ACC112 (cell line): ENCODE measurements around the gene VSTM4.

ENCODE experiments used
- H2AFZ ChIP-seq: fragments of 200-600 bp; sonication (generic); one replicate; pipeline ENCODE4 v1.6.0; 2017; ENCODE audit warnings: antibody characterized with exemption, low read length; ENCODE audit not compliant: unreplicated experiment
- H3K27ac ChIP-seq: fragments of 200-600 bp; sonication (generic); 2 replicates; pipeline ENCODE4 v1.5.1; 2014; ENCODE audit warnings: low read depth, mild to moderate bottlenecking, antibody characterized with exemption, low read length, moderate library complexity
- H3K27me3 ChIP-seq: fragments of 200-600 bp; sonication (generic); 2 replicates; pipeline ENCODE4 v1.6.1; 2014; ENCODE audit warnings: mild to moderate bottlenecking, antibody characterized with exemption, low read length, moderate library complexity, mixed read lengths; ENCODE audit not compliant: insufficient read depth
- H3K36me3 ChIP-seq: fragments of 200-600 bp; sonication (generic); 2 replicates; pipeline ENCODE4 v1.6.1; 2016; ENCODE audit warnings: mild to moderate bottlenecking, antibody characterized with exemption, low read length, moderate library complexity, mixed read lengths; ENCODE audit not compliant: insufficient read depth
- H3K4me1 ChIP-seq: fragments of 200-600 bp; sonication (generic); one replicate; pipeline ENCODE4 v1.6.1; 2016; ENCODE audit warnings: low read length, mixed read lengths; ENCODE audit not compliant: insufficient read depth, unreplicated experiment, control insufficient read depth
- H3K4me3 ChIP-seq: fragments of 200-600 bp; sonication (generic); 2 replicates; pipeline ENCODE4 v1.5.1; 2014; ENCODE audit warnings: mild to moderate bottlenecking, low read depth, low read length
- H3K79me2 ChIP-seq: fragments of 200-600 bp; sonication (generic); one replicate; pipeline ENCODE4 v1.6.0; 2016; ENCODE audit warnings: low read length; ENCODE audit not compliant: control insufficient read depth, unreplicated experiment, insufficient read depth

The VSTM4 gene

DNA sequence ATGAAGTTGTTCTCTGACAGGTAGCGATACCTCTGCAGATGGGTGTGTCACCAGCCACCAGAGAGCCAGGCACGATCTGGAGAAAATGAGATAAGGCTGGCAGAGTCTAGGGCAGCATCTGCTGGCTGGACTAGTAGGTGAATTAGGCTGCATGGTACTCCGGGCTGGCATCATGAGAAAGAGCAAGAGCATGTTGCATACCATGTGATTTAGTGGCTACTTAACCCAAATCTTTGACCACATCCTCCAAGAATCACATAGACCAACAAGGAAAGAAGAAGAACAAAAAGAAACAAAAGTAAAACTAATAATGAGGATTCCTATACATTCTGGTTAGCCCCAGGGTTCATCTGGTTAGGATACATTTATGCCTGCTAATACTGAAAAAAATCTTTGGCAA, 41.9 kb upstream of the VSTM4 start:
- H3K27ac ChIP-seq = no peak overlapping the region
- no peaks in the 10 kb centered on the region for H3K36me3 ChIP-seq
- no peak overlapping the region for H2AFZ ChIP-seq
- H3K4me1 ChIP-seq = no peaks in the 10 kb centered on the region
- H3K79me2 ChIP-seq = no peaks in the 10 kb centered on the region
- H3K4me3 ChIP-seq = no peak overlapping the region
- peaks cover 50% of the 10 kb centered on the region for H3K27me3 ChIP-seq

- Histone ChIP-seq H2AFZ (no peak overlapping the region), H3K4me1 (no peaks in the 10 kb centered on the region), H3K36me3 (no peaks in the 10 kb centered on the region), H3K79me2 (no peaks in the 10 kb centered on the region), H3K27me3 (peaks cover 69% of the 10 kb centered on the region), H3K4me3 (no peak overlapping the region), H3K27ac (no peak overlapping the region)
These were observed 39.3 kb upstream of the VSTM4 start for GRCh38 chr10:49154641-49155040.

DNA sequence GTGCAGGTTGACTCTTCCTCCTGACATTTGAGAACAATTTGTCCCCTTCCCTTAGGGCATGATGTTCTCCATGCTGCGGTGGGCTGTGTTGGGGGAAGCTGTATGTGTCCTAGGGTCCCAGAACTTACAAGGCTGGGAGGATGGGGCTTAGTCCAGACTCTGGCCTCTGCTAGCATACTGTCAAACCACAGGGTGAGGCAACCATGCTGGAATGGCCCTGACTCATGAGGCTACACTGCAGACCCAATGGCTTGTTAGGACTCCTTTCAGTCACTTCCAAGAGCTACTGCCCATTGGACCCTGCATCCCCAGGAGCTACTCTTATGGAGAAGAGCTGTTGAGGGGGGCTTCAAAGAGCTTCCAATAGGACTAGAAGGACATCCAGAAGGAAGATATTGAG, 38.6 kb upstream of the VSTM4 start:
- no peak overlapping the region for H3K27ac ChIP-seq
- H3K36me3 ChIP-seq = no peaks in the 10 kb centered on the region
- H3K4me1 ChIP-seq = no peaks in the 10 kb centered on the region
- H2AFZ ChIP-seq = no peak overlapping the region
- peaks cover 72% of the 10 kb centered on the region for H3K27me3 ChIP-seq
- no peak overlapping the region for H3K4me3 ChIP-seq
- H3K79me2 ChIP-seq = no peaks in the 10 kb centered on the region

GRCh38 chr10:49153115-49153514, 37.8 kb upstream of the VSTM4 start:
- Histone ChIP-seq H3K27ac (no peak overlapping the region), H3K27me3 (peaks cover 76% of the 10 kb centered on the region), H3K4me3 (no peak overlapping the region), H3K4me1 (no peaks in the 10 kb centered on the region), H2AFZ (no peak overlapping the region), H3K36me3 (no peaks in the 10 kb centered on the region), H3K79me2 (no peaks in the 10 kb centered on the region)

DNA sequence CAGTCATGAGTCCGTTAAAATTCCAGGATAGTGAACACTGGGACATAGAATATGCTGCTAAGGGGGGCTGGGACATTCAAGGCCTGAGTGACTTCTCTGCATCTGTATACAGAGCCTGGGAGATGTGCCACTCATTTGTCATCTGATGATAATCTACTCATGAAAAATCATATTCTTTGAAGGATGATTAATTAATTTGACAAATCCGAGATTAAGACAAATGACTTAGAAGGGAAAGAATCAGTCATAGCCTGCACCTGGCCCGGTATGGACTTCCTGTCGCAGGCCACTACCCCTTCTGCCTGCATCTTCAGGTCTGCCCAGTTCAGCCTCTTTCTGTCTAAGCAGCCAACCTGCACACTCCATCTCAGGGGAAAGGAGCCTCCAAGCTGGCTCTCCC, 37.3 kb upstream of the VSTM4 start:
- Histone ChIP-seq H3K4me1 (no peaks in the 10 kb centered on the region), H3K4me3 (no peak overlapping the region), H3K27ac (no peak overlapping the region), H3K27me3 (peaks cover 74% of the 10 kb centered on the region), H3K36me3 (no peaks in the 10 kb centered on the region), H2AFZ (no peak overlapping the region), H3K79me2 (no peaks in the 10 kb centered on the region)

- Histone ChIP-seq H2AFZ (no peak overlapping the region), H3K4me1 (no peaks in the 10 kb centered on the region), H3K36me3 (no peaks in the 10 kb centered on the region), H3K27ac (no peak overlapping the region), H3K4me3 (no peak overlapping the region), H3K79me2 (no peaks in the 10 kb centered on the region), H3K27me3 (peaks cover 72% of the 10 kb centered on the region)
These were observed 36.7 kb upstream of the VSTM4 start for GRCh38 chr10:49152037-49152436.

DNA sequence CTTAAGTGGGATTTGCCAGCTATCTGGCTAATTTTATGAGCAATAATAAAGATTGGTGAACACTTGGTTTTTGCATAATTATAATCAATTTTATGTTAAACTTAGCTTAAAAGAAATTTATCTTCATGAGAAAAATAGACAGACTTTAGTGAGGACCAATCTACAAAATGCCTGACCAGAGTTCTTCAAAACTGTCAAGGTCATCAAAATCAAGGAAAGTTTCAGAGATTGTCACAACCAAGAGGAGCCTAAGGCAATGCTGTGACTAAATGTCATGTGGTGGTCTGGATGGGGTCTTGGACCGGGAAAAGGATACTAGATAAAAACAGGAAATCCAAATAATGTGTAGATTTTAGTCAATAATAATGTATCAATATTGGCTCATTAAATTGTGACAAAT, 36.2 kb upstream of the VSTM4 start:
- no peaks in the 10 kb centered on the region for H3K4me1 ChIP-seq

DNA sequence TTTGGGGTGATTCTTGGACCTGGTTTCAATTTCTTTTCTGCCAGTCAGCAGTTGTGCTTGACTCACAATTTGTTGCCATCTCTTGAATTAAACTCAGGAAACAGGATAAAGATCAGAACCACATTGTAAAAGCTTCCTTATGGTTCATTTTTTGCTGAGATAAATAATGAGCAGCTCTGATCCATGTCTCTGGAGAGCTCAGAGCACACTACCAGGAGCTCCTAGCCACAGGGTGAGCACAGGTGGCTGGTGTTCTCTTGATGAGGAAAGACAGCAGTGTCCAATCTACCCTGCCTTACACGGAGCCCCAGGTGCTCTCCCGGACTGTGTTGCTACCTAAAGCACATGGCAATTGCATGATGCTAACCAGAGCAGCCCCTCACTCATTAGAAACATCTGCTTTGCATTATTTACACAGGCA, 35.7 kb upstream of the VSTM4 start:
- Histone ChIP-seq H3K4me3 (no peak overlapping the region), H3K36me3 (no peaks in the 10 kb centered on the region), H3K27me3 (peaks cover 65% of the 10 kb centered on the region), H3K27ac (no peak overlapping the region), H2AFZ (no peak overlapping the region), H3K79me2 (no peaks in the 10 kb centered on the region), H3K4me1 (no peaks in the 10 kb centered on the region)

More for the DNA sequence above, 36.2 kb upstream of the VSTM4 start:
- Histone ChIP-seq H3K79me2 (no peaks in the 10 kb centered on the region), H3K27ac (no peak overlapping the region), H3K36me3 (no peaks in the 10 kb centered on the region), H3K27me3 (peaks cover 67% of the 10 kb centered on the region), H2AFZ (no peak overlapping the region), H3K4me3 (no peak overlapping the region)

DNA sequence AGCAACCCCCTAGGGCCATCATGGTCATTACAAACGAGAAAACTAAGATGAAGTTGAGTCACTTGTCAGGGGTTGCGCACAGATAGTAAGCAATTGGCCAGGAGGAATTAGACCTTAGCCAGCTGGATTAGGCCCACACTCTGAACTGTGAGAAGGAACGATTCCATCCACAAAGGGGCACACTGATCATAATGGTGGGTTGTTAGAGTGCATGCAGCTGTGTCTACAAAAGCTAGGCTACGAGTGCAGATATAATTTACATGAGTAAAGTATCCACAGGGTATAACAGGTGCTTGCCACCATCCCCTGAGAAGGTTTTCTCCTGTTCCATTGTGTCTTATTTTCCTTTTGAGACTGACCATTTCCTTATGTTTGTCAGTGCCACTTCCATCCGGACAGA, 35.1 kb upstream of the VSTM4 start:
- Histone ChIP-seq H3K4me3 (no peak overlapping the region), H3K79me2 (no peaks in the 10 kb centered on the region), H3K4me1 (no peaks in the 10 kb centered on the region), H3K36me3 (no peaks in the 10 kb centered on the region), H3K27me3 (peaks cover 59% of the 10 kb centered on the region), H3K27ac (no peak overlapping the region), H2AFZ (no peak overlapping the region)

- no peaks in the 10 kb centered on the region for H3K4me1 ChIP-seq
- no peak overlapping the region for H2AFZ ChIP-seq
- no peaks in the 10 kb centered on the region for H3K79me2 ChIP-seq
- H3K27me3 ChIP-seq = peaks cover 54% of the 10 kb centered on the region
- H3K36me3 ChIP-seq = no peaks in the 10 kb centered on the region
- no peak overlapping the region for H3K27ac ChIP-seq
- H3K4me3 ChIP-seq = no peak overlapping the region
These were observed 34.6 kb upstream of the VSTM4 start for GRCh38 chr10:49149881-49150280.

GRCh38 chr10:49144058-49144720, 28.9 kb upstream of the VSTM4 start:
- H3K4me3 ChIP-seq = no peak overlapping the region
- no peak overlapping the region for H2AFZ ChIP-seq
- H3K4me1 ChIP-seq = peaks cover 21% of the 10 kb centered on the region
- H3K27me3 ChIP-seq = peaks cover 7% of the 10 kb centered on the region; the same call in 1 of the 2 replicates
- no peaks in the 10 kb centered on the region for H3K79me2 ChIP-seq
- no peaks in the 10 kb centered on the region for H3K36me3 ChIP-seq
- no peak overlapping the region for H3K27ac ChIP-seq
